Activated naive CD8-positive, alpha-beta T cell (primary cell): ENCODE measurements around the gene TLNRD1.

Experiments
- H3K27ac Mint-ChIP-seq: one replicate; pipeline ENCODE4 v1.8.0; 2021; ENCODE audit warnings: mixed read lengths
- H3K27me3 Mint-ChIP-seq: one replicate; pipeline ENCODE4 v1.8.0; 2021; ENCODE audit warnings: mixed read lengths
- H3K36me3 Mint-ChIP-seq: one replicate; pipeline ENCODE4 v1.8.0; 2021; ENCODE audit warnings: mixed read lengths
- H3K4me1 Mint-ChIP-seq: one replicate; pipeline ENCODE4 v1.8.0; 2021; ENCODE audit warnings: low read depth, mixed read lengths
- H3K4me3 Mint-ChIP-seq: one replicate; pipeline ENCODE4 v1.8.0; 2021; ENCODE audit warnings: mild to moderate bottlenecking, mixed read lengths
- H3K9me3 Mint-ChIP-seq: one replicate; pipeline ENCODE4 v1.8.0; 2021; ENCODE audit warnings: low read depth, mixed read lengths

The TLNRD1 gene

DNA sequence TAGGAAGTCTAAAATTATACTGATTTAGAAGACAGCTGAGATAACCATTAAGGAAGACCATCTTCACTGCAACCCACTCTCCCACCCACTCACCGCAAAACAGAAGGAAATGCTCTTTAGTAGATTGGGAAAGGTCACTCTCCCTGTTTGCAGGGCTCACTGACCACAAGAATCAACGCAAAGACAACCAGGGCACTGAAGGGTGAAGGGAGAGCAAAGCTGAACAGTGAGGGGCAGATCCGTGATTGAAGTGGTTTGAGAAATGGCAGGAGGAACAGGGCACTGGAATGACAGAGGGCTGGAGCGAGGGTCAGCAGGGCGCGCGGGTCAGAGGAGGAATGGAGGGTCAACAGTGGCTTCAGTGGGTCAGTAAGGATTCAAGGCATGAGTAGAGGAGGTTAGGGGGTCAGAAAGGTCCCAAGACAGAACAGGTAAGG is 11.6 kb upstream of the TLNRD1 start:
- H3K27me3 Mint-ChIP-seq = no peaks in the 10 kb centered on the region

GRCh38 chr15:80989518-80990478 is 10.9 kb upstream of the TLNRD1 start, which contains the start of gene MESD:
Gene MESD (minus strand): TSS chr15:80989819. CDS start chr15:80989791, 28 bp downstream.
- Mint-ChIP-seq H3K27me3 (no peaks in the 10 kb centered on the region), H3K27ac (peak within 1 kb of the TSS; percentile 98), H3K9me3 (no peaks in the 10 kb centered on the region), H3K36me3 (peaks cover 4% of the 10 kb centered on the region), H3K4me1 (peaks cover 53% of the 10 kb centered on the region), H3K4me3 (peak within 1 kb of the TSS; percentile 95)

More for the DNA sequence above, 11.6 kb upstream of the TLNRD1 start:
- Mint-ChIP-seq H3K4me1 (peaks cover 59% of the 10 kb centered on the region), H3K9me3 (no peaks in the 10 kb centered on the region), H3K4me3 (peak overlapping the region; percentile 95), H3K36me3 (peaks cover 4% of the 10 kb centered on the region), H3K27ac (peak overlapping the region; percentile 98)

GRCh38 chr15:80990955-80991354 is 9.8 kb upstream of the TLNRD1 start:
- Mint-ChIP-seq H3K4me1 (peaks cover 44% of the 10 kb centered on the region), H3K27ac (peak overlapping the region; percentile 46), H3K9me3 (no peaks in the 10 kb centered on the region), H3K4me3 (peak overlapping the region; percentile 12), H3K27me3 (no peaks in the 10 kb centered on the region), H3K36me3 (peaks cover 4% of the 10 kb centered on the region)

GRCh38 chr15:80991421-80991820 is 9.3 kb upstream of the TLNRD1 start:
- Mint-ChIP-seq H3K4me3 (peak overlapping the region; percentile 12), H3K27me3 (no peaks in the 10 kb centered on the region), H3K4me1 (peaks cover 40% of the 10 kb centered on the region), H3K27ac (peak overlapping the region; percentile 46), H3K9me3 (no peaks in the 10 kb centered on the region), H3K36me3 (peaks cover 4% of the 10 kb centered on the region)

DNA sequence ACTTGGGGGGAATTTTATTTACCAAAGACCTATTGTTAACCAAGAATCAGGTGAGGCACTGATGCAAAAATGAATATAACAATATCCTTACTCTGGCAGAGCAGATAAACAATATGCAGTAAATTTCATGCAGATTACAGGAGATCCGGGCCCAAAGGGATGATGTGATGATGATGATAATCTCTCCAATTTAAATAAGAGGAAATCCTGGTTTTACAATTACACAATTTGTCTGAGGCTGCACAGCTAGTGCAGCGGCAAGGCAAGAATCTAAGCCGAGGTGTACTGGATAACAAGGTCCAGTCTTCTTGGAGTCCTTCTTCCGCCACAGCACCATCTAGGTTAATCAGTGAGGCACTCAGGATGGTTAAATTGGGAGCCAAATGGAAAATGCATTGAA is 8.7 kb upstream of the TLNRD1 start:
- peaks cover 3% of the 10 kb centered on the region for H3K36me3 Mint-ChIP-seq
- H3K27ac Mint-ChIP-seq = no peak overlapping the region
- no peak overlapping the region for H3K4me3 Mint-ChIP-seq
- no peaks in the 10 kb centered on the region for H3K27me3 Mint-ChIP-seq
- H3K9me3 Mint-ChIP-seq = no peaks in the 10 kb centered on the region
- peaks cover 35% of the 10 kb centered on the region for H3K4me1 Mint-ChIP-seq

DNA sequence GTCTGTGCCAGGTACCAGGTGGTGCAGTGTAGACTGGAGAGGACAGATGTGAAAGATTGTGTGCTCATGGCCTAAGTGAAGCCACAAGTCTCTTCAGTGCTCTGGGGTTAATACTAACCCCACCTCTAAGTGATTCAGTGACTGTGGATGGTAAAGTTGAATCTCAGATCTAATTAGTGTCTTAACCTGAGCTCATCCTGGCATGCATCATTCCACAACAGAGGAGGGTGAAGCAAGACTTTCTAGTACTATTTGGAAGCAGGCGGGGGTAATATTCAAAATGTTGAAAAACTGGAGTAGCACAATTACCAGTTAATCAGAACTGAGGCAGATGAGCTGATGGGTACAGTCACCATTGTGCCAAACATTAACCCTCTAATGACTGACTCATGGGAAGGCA is 8.3 kb upstream of the TLNRD1 start:
- peaks cover 33% of the 10 kb centered on the region for H3K4me1 Mint-ChIP-seq
- no peaks in the 10 kb centered on the region for H3K9me3 Mint-ChIP-seq
- H3K27ac Mint-ChIP-seq = no peak overlapping the region
- H3K4me3 Mint-ChIP-seq = no peak overlapping the region
- no peaks in the 10 kb centered on the region for H3K27me3 Mint-ChIP-seq
- peaks cover 2% of the 10 kb centered on the region for H3K36me3 Mint-ChIP-seq

DNA sequence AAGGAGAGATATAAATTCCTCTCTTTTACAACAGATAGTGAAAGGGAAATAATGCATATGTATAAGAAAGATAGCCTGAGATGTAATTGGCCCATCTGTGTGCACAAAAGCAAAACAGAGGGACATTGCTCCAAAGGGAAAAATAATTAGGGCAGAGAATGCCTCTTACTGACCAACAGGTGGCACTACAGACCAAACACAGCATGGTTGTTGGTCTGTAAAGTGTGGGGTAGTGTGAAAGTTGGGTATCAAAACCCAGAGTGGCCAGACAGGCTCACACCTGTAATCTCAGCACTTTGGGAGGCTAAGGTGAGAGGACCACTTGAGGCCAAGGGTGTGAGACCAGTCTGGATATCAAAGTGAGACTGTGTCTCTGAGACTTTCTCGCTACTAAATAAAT is 4.5 kb upstream of the TLNRD1 start:
- no peaks in the 10 kb centered on the region for H3K36me3 Mint-ChIP-seq
- no peaks in the 10 kb centered on the region for H3K9me3 Mint-ChIP-seq
- H3K27ac Mint-ChIP-seq = no peak overlapping the region
- H3K4me1 Mint-ChIP-seq = peaks cover 22% of the 10 kb centered on the region
- H3K27me3 Mint-ChIP-seq = no peaks in the 10 kb centered on the region
- no peak overlapping the region for H3K4me3 Mint-ChIP-seq

DNA sequence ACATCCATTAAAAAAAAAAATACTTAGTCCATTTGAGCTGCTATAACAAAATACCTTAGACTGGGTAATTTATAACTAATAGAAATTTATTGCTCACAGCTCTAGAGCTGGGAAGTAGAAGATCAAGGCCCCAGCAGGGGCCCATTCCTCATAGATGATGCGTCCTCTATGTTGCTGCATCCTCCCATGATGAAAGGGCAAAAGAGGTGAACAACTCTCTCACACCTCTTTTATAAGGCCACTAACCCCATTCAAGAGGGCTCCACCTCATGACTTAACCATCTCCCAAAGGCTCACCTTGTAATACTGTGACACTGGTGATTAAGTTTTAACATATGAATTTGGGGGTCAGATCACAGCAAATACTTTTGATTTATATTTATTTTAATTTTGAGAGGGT is 3.0 kb upstream of the TLNRD1 start:
- Mint-ChIP-seq H3K9me3 (no peaks in the 10 kb centered on the region), H3K36me3 (no peaks in the 10 kb centered on the region), H3K27ac (no peak overlapping the region), H3K4me1 (peaks cover 16% of the 10 kb centered on the region), H3K27me3 (no peaks in the 10 kb centered on the region), H3K4me3 (no peak overlapping the region)

GRCh38 chr15:80998251-80998650 is 2.5 kb upstream of the TLNRD1 start:
- Mint-ChIP-seq H3K27ac (peak overlapping the region; percentile 54), H3K4me1 (peaks cover 18% of the 10 kb centered on the region), H3K36me3 (no peaks in the 10 kb centered on the region), H3K27me3 (no peaks in the 10 kb centered on the region), H3K9me3 (no peaks in the 10 kb centered on the region), H3K4me3 (peak overlapping the region; percentile 17)

DNA sequence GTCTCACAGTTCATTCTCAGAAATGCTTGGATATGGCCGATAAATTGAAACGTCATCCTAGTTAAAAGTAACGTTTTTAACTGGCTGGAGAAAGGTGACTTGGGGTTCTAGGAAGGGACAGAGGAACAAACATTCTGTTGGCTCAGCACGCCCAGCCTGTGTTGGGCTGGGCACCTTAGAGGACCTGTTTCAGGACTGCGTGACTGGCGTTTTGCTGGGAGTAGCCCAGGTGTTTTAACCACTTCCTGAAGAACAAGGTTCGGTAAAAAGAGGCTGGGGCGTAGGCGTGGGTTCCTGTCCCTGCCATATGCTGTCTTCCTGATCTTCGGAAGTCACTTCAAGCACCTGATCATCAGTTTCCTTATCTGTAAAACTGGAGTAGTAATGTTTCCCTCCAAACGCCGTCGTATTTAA is 1.1 kb upstream of the TLNRD1 start:
- Mint-ChIP-seq H3K27me3 (no peaks in the 10 kb centered on the region), H3K4me1 (peaks cover 31% of the 10 kb centered on the region), H3K27ac (peak overlapping the region; percentile 94), H3K9me3 (no peaks in the 10 kb centered on the region), H3K4me3 (peak overlapping the region; percentile 96), H3K36me3 (peaks cover 7% of the 10 kb centered on the region)

- H3K27ac Mint-ChIP-seq = peak overlapping the region; percentile 94
- peaks cover 7% of the 10 kb centered on the region for H3K36me3 Mint-ChIP-seq
- peak overlapping the region; percentile 96 for H3K4me3 Mint-ChIP-seq
- H3K4me1 Mint-ChIP-seq = peaks cover 36% of the 10 kb centered on the region
- H3K27me3 Mint-ChIP-seq = no peaks in the 10 kb centered on the region
- H3K9me3 Mint-ChIP-seq = no peaks in the 10 kb centered on the region
These were observed 539 bp upstream of the TLNRD1 start for GRCh38 chr15:81000144-81000623.

GRCh38 chr15:81001152-81002008 is 657 bp downstream of the TLNRD1 start:
- Mint-ChIP-seq H3K4me1 (peaks cover 45% of the 10 kb centered on the region), H3K27me3 (no peaks in the 10 kb centered on the region), H3K9me3 (no peaks in the 10 kb centered on the region), H3K4me3 (peak overlapping the region; percentile 96), H3K27ac (peak overlapping the region; percentile 50), H3K36me3 (peaks cover 7% of the 10 kb centered on the region)

- no peak overlapping the region for H3K27ac Mint-ChIP-seq
- H3K36me3 Mint-ChIP-seq = peaks cover 7% of the 10 kb centered on the region
- H3K27me3 Mint-ChIP-seq = no peaks in the 10 kb centered on the region
- H3K9me3 Mint-ChIP-seq = no peaks in the 10 kb centered on the region
- H3K4me1 Mint-ChIP-seq = peaks cover 47% of the 10 kb centered on the region
- H3K4me3 Mint-ChIP-seq = peak overlapping the region; percentile 78
These were observed 1.2 kb downstream of the TLNRD1 start for GRCh38 chr15:81002009-81002330.

GRCh38 chr15:81002331-81003096 is 1.8 kb downstream of the TLNRD1 start:
- Mint-ChIP-seq H3K36me3 (peaks cover 7% of the 10 kb centered on the region), H3K4me3 (peak overlapping the region; percentile 51), H3K27me3 (no peaks in the 10 kb centered on the region), H3K9me3 (no peaks in the 10 kb centered on the region), H3K27ac (no peak overlapping the region), H3K4me1 (peaks cover 51% of the 10 kb centered on the region)
